SU-DHL-6 (cell line): ENCODE results near the gene RIMBP2.

Experiments used
- EZH2phosphoT487 ChIP-seq: fragments of 200-600 bp; sonication (generic), shearing (Covaris generic); conservative IDR thresholded peaks from 2 replicates; pipeline ENCODE4 v1.6.1; 2018; ENCODE audit warnings: mild to moderate bottlenecking, antibody characterized with exemption, low read length, moderate library complexity, mixed read lengths
- TF ChIP-seq, protein P1 (sequence below): fragments of 200-600 bp; sonication (generic); IDR thresholded peaks from one replicate; pipeline ENCODE4 v1.5.1; 2017; ENCODE audit warnings: antibody characterized with exemption, mild to moderate bottlenecking, low read length, moderate library complexity; ENCODE audit not compliant: insufficient read depth, poor library complexity, severe bottlenecking

GRCh38 chr12:130486146-130486435 lies 230.0 kb downstream of the RIMBP2 start:
- TF ChIP-seq, protein P1, sequence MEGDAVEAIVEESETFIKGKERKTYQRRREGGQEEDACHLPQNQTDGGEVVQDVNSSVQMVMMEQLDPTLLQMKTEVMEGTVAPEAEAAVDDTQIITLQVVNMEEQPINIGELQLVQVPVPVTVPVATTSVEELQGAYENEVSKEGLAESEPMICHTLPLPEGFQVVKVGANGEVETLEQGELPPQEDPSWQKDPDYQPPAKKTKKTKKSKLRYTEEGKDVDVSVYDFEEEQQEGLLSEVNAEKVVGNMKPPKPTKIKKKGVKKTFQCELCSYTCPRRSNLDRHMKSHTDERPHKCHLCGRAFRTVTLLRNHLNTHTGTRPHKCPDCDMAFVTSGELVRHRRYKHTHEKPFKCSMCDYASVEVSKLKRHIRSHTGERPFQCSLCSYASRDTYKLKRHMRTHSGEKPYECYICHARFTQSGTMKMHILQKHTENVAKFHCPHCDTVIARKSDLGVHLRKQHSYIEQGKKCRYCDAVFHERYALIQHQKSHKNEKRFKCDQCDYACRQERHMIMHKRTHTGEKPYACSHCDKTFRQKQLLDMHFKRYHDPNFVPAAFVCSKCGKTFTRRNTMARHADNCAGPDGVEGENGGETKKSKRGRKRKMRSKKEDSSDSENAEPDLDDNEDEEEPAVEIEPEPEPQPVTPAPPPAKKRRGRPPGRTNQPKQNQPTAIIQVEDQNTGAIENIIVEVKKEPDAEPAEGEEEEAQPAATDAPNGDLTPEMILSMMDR, result no peak
- TF ChIP-seq EZH2phosphoT487, result no peak
